A673 (cell line): Measurements from ENCODE around the gene SHISA9. TPM values are rescaled to one million over a fixed set of nuclear protein-coding genes. Genes with fewer than 3 reads are reported as not detected.

Experiments used
- BruUV-seq: library from RNA; stranded (reverse); fragments of 400-500 nt; replicated peaks from 2 replicates; lab custom pipeline; 2021; lab: Mats Ljungman, UMichigan
- CTCF ChIA-PET: fragments of 300-600 bp; sonication (Branson Sonifier 250); formaldehyde crosslinking; loops from one replicate; lab custom pipeline; 2022; ENCODE audit warnings: antibody characterized with exemption; lab: Charles Lee
- POLR2A ChIA-PET: fragments of 300-600 bp; sonication (Branson Sonifier 250); formaldehyde crosslinking; loops from one replicate; lab custom pipeline; 2022; ENCODE audit warnings: antibody characterized with exemption; ENCODE audit not compliant: low non-redundant PET; lab: Charles Lee
- DNase-seq: peaks from one replicate; pipeline ENCODE4 v3.0.0-alpha.2; 2015; ENCODE audit warnings: low spot score
- H3K27ac ChIP-seq: fragments of 200-600 bp; sonication (generic); 2 replicates; pipeline ENCODE4 v1.5.1; 2016; ENCODE audit warnings: mixed run types, low read depth, mild to moderate bottlenecking, mixed read lengths, antibody characterized with exemption, low read length; ENCODE audit not compliant: poor library complexity, severe bottlenecking
- H3K27me3 ChIP-seq: fragments of 200-600 bp; sonication (generic); replicated peaks from 2 replicates; pipeline ENCODE4 v1.6.1; 2017; ENCODE audit warnings: mixed run types, low read depth, mild to moderate bottlenecking, mixed read lengths, antibody characterized with exemption, low read length; ENCODE audit not compliant: insufficient read depth, poor library complexity
- H3K36me3 ChIP-seq: fragments of 200-600 bp; sonication (generic); 2 replicates; pipeline ENCODE4 v1.6.1; 2016; ENCODE audit warnings: mixed run types, mild to moderate bottlenecking, mixed read lengths, antibody characterized with exemption, low read length; ENCODE audit not compliant: insufficient read depth, poor library complexity, severe bottlenecking
- H3K4me1 ChIP-seq: fragments of 200-600 bp; sonication (generic); 2 replicates; pipeline ENCODE4 v1.6.1; 2017; ENCODE audit warnings: mixed run types, mild to moderate bottlenecking, mixed read lengths, antibody characterized with exemption, low read length; ENCODE audit not compliant: insufficient read depth, poor library complexity, severe bottlenecking
- H3K4me3 ChIP-seq: fragments of 200-600 bp; sonication (generic); 2 replicates; pipeline ENCODE4 v1.5.1; 2016; ENCODE audit warnings: low read depth, mixed run types, mild to moderate bottlenecking, mixed read lengths, low read length; ENCODE audit not compliant: poor library complexity, severe bottlenecking
- H3K9me3 ChIP-seq: fragments of 200-600 bp; sonication (generic); 2 replicates; pipeline ENCODE4 v1.6.1; 2016; ENCODE audit warnings: mixed run types, low read depth, mild to moderate bottlenecking, mixed read lengths, antibody characterized with exemption, low read length; ENCODE audit not compliant: poor library complexity, severe bottlenecking
- EZH2 ChIP-seq: fragments of 200-600 bp; sonication (generic); IDR thresholded peaks from 2 replicates; pipeline ENCODE4 v1.6.1; 2017; ENCODE audit warnings: borderline replicate concordance, low read depth, mild to moderate bottlenecking, mixed read lengths, antibody characterized with exemption, low read length; ENCODE audit not compliant: poor library complexity, severe bottlenecking
- intact Hi-C: fragments of 100-400 bp; cut with micrococcal nuclease; formaldehyde crosslinking; loops from one replicate; pipeline ENCODE4 v1.10.0; 2022; ENCODE audit not compliant: unreplicated experiment
- total RNA-seq: library from RNA; stranded (reverse); gene quantifications from 2 replicates; pipeline ENCODE4 v1.2.3, GENCODE V29; 2021
- TF ChIP-seq, protein P1 (sequence below): fragments of 300-800, 200-600 bp; sonication (generic); conservative IDR thresholded peaks from 2 replicates; pipeline ENCODE4 v1.5.1; 2017; ENCODE audit warnings: low read depth, mild to moderate bottlenecking, antibody characterized with exemption, low read length, moderate library complexity, mixed read lengths

The SHISA9 gene
- total RNA-seq, 1 experiment from 2014 or later, result not detected

DNA sequence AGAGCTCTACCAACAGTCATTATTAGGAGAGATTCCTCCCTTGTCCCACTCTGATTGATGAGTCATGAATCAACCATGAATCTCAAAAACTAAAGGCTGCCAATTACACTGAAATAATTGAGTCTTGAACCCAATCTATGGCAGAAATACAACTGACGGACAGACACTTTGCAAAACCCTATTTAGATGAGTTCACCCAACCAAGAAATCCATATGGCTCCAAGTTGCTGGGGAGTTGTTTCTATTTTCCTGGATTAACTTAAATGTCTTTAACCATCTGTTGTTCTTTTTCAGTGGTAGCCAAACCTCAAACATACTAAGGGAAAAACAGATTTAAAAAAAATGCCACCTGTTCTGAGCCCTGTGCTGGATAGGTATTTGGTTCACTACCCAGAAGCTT is 151.0 kb downstream of the SHISA9 start:
- Histone ChIP-seq H3K4me3 (no peak overlapping the region), H3K27ac (no peak overlapping the region), H3K9me3 (peaks cover 14% of the 10 kb centered on the region), H3K27me3 (no peaks in the 10 kb centered on the region), H3K36me3 (no peaks in the 10 kb centered on the region), H3K4me1 (no peaks in the 10 kb centered on the region)
- no TSS peak for BruUV-seq
- ChIA-PET CTCF (no interaction called here), POLR2A (no interaction called here)
- no peak for DNase-seq
- TF ChIP-seq EZH2, result no peak
- TF ChIP-seq, protein P1, sequence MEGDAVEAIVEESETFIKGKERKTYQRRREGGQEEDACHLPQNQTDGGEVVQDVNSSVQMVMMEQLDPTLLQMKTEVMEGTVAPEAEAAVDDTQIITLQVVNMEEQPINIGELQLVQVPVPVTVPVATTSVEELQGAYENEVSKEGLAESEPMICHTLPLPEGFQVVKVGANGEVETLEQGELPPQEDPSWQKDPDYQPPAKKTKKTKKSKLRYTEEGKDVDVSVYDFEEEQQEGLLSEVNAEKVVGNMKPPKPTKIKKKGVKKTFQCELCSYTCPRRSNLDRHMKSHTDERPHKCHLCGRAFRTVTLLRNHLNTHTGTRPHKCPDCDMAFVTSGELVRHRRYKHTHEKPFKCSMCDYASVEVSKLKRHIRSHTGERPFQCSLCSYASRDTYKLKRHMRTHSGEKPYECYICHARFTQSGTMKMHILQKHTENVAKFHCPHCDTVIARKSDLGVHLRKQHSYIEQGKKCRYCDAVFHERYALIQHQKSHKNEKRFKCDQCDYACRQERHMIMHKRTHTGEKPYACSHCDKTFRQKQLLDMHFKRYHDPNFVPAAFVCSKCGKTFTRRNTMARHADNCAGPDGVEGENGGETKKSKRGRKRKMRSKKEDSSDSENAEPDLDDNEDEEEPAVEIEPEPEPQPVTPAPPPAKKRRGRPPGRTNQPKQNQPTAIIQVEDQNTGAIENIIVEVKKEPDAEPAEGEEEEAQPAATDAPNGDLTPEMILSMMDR, result no peak
- intact Hi-C loops, result no loop called here

- H3K4me1 ChIP-seq, result no peaks in the 10 kb centered on the region
- no peaks in the 10 kb centered on the region for H3K36me3 ChIP-seq
- H3K27ac ChIP-seq, result no peak overlapping the region
- CTCF ChIA-PET, result no interaction called here
- intact Hi-C loops, result no loop called here
- no peak for DNase-seq
- no peaks in the 10 kb centered on the region for H3K27me3 ChIP-seq
- TF ChIP-seq EZH2, result no peak
- TF ChIP-seq, protein P1, result no peak
- peaks cover 12% of the 10 kb centered on the region for H3K9me3 ChIP-seq
- POLR2A ChIA-PET, result no interaction called here
- H3K4me3 ChIP-seq, result no peak overlapping the region
- no TSS peak for BruUV-seq
Observed at GRCh38 chr16:13055480-13055879, 154.1 kb downstream of the SHISA9 start.

GRCh38 chr16:13056607-13057006 is 155.2 kb downstream of the SHISA9 start:
- no peak for DNase-seq
- CTCF ChIA-PET, result no interaction called here
- TF ChIP-seq EZH2, result no peak
- TF ChIP-seq, protein P1, result no peak
- Histone ChIP-seq H3K4me3 (no peak overlapping the region), H3K9me3 (peaks cover 12% of the 10 kb centered on the region), H3K4me1 (no peaks in the 10 kb centered on the region), H3K27ac (no peak overlapping the region), H3K27me3 (no peaks in the 10 kb centered on the region), H3K36me3 (no peaks in the 10 kb centered on the region)
- intact Hi-C loops, result no loop called here
- POLR2A ChIA-PET, result no interaction called here
- no TSS peak for BruUV-seq
